ENCODE measurements around the gene ACBD3.

ACBD3 gene

DNA sequence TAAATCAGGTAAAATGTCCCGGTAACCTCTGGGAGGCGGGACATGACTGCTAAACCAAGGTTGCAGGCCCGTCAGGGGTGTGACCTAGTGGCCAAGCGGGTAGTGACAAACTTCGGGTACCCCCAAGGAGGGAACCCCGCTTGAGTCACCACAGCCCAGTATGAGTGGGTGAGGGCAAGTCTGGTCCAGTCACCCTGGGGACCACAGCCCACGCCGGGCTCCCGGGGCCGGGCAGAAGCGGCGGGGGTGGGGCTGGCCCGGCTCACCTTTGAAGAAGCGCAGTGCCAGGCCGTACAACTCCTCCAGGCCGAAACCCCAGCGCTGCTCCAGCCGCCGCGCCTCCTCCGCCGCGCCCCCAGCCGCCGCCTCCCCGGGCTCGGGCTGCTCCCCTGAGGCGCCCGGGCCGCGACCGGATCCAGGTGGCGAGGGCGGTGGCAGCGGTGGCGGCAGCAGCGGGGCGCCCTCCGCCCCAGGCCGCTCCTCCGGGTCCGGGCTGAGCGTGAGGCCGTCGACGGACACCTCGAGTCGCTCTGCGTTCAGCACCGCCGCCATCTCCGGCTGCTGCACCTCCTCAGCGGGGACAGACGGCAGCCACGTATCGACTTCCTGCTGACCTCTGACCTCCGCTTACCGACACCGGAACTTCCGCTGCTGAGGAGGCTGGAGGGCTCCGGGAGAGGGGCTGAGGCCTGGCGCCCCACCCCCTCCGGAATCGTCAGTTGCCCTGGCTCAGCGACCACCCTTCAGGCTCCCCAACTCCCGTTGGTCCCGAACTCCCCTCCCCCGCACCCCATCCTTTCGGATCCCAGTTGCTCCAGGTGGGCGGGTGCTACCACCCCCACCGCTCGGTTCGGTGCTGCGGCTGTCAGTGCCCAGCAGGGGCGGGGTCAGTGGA, at the start of gene ACBD3:
ACBD3 (minus strand) TSS at position 618 of the 895 bp plus-strand sequence; CDS start at position 552, 66 bp downstream.
- TF ChIP-seq Cebpa-rat (IDR thresholded peaks at IDR 0.05) = no peak
- Histone ChIP-seq H3K27me3 (no peaks in the 10 kb centered on the region), H4K20me1 (peaks cover 15 to 51% (median 45%) of the 10 kb centered on the region in 11 experiments; a peak in 19 of 22 replicates), H3K9me3 (replicated peaks in 1 of 11) (no peaks in the 10 kb centered on the region), H3K4me3 (peak within 1 kb of the TSS; percentile 75 to 98 (median 94)), H3K4me2 (peak within 1 kb of the TSS; percentile 91 to 97 (median 95)), H3K4me1 (peaks cover 22 to 49% (median 41%) of the 10 kb centered on the region in 10 experiments), H3K27ac (peak within 1 kb of the TSS; percentile 81 to 92 (median 90)), H3K36me3 (peaks cover 9 to 35% (median 21%) of the 10 kb centered on the region in 11 experiments; a peak in 21 of 22 replicates), H3K9ac (peak within 1 kb of the TSS; percentile 86 to 95 (median 91))

DNA sequence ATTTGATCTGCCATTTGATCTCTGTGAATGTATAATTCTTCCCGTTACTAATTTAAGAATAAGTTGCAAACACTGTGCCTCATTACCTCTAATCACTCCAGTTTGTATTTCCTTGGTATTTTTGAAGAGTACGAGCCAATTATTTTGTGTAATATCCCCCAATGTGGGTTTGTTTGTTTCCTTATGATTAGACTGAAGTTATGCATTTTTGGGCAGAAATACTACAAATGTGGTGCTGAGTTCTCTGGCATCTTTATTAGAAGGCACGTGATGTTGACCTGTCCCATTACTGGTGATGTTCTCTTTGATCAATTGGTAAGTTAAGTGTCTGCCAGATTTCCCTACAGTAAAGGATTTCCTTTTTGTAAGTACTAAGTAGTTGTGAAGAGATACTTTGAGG, 47.3 kb upstream of the ACBD3 start:
- H3K9ac ChIP-seq = no peak overlapping the region
- no peak overlapping the region for H3K27ac ChIP-seq
- H3K27me3 ChIP-seq = no peaks in the 10 kb centered on the region
- H3K4me3 ChIP-seq = no peak overlapping the region
- H3K36me3 ChIP-seq = peaks cover 33 to 98% (median 78%) of the 10 kb centered on the region in 11 experiments; a peak in 21 of 22 replicates
- H4K20me1 ChIP-seq = no peaks in the 10 kb centered on the region
- H3K4me2 ChIP-seq = no peak overlapping the region
- 0 out of 20 replicates have a peak, but pooled peaks cover 0 to 4% (median 0%) of the 10 kb centered on the region in 10 experiments for H3K4me1 ChIP-seq
- TF ChIP-seq Cebpa-rat (IDR thresholded peaks at IDR 0.05) = no peak
- no peaks in the 10 kb centered on the region for H3K9me3 ChIP-seq (replicated peaks in 1 of 11)

DNA sequence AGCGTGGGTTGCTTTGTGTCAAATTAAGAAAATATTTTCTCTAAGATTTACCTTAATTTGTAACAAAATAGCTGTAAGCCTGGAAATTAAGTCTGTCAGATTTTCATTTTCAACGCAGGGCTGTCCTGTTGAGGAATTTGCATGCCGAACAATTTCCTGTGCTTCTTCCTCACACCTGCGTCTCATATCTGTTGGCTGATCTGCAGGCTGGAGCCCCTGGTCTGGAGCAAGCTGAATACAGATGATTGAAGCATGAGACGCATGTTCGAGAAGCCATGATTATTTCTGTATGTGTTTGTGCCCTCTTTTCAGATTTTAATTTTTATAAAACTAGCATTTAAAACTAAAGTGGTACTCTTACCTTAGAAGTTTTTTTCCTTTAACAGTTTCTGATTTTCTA, 46.8 kb upstream of the ACBD3 start:
- no peak overlapping the region for H3K4me2 ChIP-seq
- H3K4me1 ChIP-seq = 0 out of 20 replicates have a peak, but pooled peaks cover 0 to 4% (median 0%) of the 10 kb centered on the region in 10 experiments
- TF ChIP-seq Cebpa-rat (IDR thresholded peaks at IDR 0.05) = no peak
- H3K9me3 ChIP-seq (replicated peaks in 1 of 11) = no peaks in the 10 kb centered on the region
- H4K20me1 ChIP-seq = no peaks in the 10 kb centered on the region
- H3K36me3 ChIP-seq = peaks cover 31 to 98% (median 76%) of the 10 kb centered on the region in 11 experiments; a peak in 21 of 22 replicates
- H3K27me3 ChIP-seq = no peaks in the 10 kb centered on the region
- no peak overlapping the region for H3K9ac ChIP-seq
- no peak overlapping the region for H3K4me3 ChIP-seq
- H3K27ac ChIP-seq = no peak overlapping the region

DNA sequence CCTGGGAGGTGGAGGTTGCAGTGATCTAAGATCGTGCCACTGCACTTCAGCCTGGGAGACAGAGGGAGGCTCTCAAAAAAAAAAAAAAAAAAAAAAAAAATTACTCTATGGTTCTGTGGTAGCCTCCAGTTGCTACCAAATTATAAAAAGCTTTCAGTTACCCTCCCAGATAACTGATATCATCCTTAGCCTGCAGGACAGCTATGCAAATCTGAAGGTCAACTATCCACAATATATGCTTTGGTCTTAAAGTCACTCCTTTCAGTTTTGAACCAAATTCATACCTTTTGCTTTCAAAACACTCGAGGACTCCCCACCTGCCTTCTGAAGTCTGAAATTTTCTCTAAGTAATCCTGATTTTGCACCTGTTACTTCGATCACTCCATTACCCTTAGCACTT, 40.1 kb upstream of the ACBD3 start:
- H3K4me2 ChIP-seq = no peak overlapping the region

DNA sequence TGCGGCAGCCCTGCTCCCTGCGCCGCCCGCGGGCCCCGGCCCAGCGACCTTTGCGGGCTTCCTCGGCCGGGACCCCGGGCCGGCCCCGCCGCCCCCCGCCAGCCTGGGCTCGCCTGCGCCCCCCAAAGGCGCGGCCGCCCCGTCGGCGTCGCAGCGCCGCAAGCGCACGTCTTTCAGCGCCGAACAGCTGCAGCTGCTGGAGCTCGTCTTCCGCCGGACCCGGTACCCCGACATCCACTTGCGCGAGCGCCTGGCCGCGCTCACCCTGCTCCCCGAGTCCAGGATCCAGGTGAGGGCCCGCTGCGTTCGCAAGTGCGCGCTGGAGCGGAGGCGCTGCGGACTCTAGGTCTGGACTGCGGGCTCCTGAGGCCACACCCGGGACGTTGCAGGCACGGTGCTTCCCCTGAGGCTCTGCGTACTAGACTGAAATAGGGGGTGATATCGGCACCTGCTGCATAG, 37.3 kb upstream of the ACBD3 start:
- peaks cover 0 to 12% (median under 1%) of the 10 kb centered on the region in 11 experiments; a peak in 8 of 22 replicates for H3K36me3 ChIP-seq
- peaks cover 0 to 11% (median 10%) of the 10 kb centered on the region in 10 experiments; a peak in 18 of 20 replicates for H3K4me1 ChIP-seq
- no peak for TF ChIP-seq Cebpa-rat (IDR thresholded peaks at IDR 0.05)
- H3K27me3 ChIP-seq = peaks cover 57 to 81% (median 69%) of the 10 kb centered on the region in 11 experiments
- H3K27ac ChIP-seq = no peak overlapping the region
- H3K9me3 ChIP-seq (replicated peaks in 1 of 11) = no peaks in the 10 kb centered on the region
- peaks cover 0 to 29% (median 9%) of the 10 kb centered on the region in 11 experiments; a peak in 8 of 22 replicates for H4K20me1 ChIP-seq
- H3K4me3 ChIP-seq = peak overlapping the region; percentile 47 to 68 (median 56)
- H3K4me2 ChIP-seq = peak overlapping the region; percentile 79 to 96 (median 89)
- H3K9ac ChIP-seq = peak overlapping the region in 7 of 11 experiments; percentile 18 to 58 (median 36); a peak in 10 of 22 replicates

More for the DNA sequence above, 40.1 kb upstream of the ACBD3 start:
- TF ChIP-seq Cebpa-rat (IDR thresholded peaks at IDR 0.05) = no peak
- Histone ChIP-seq H3K36me3 (peaks cover 8 to 33% (median 17%) of the 10 kb centered on the region in 11 experiments; a peak in 19 of 22 replicates), H3K4me3 (no peak overlapping the region), H3K27me3 (peaks cover 45 to 55% (median 50%) of the 10 kb centered on the region in 11 experiments), H4K20me1 (peaks cover 0 to 22% (median 9%) of the 10 kb centered on the region in 11 experiments; a peak in 8 of 22 replicates), H3K4me1 (peaks cover 0 to 11% (median 10%) of the 10 kb centered on the region in 10 experiments; a peak in 18 of 20 replicates), H3K9me3 (replicated peaks in 1 of 11) (no peaks in the 10 kb centered on the region), H3K9ac (no peak overlapping the region), H3K27ac (no peak overlapping the region)

DNA sequence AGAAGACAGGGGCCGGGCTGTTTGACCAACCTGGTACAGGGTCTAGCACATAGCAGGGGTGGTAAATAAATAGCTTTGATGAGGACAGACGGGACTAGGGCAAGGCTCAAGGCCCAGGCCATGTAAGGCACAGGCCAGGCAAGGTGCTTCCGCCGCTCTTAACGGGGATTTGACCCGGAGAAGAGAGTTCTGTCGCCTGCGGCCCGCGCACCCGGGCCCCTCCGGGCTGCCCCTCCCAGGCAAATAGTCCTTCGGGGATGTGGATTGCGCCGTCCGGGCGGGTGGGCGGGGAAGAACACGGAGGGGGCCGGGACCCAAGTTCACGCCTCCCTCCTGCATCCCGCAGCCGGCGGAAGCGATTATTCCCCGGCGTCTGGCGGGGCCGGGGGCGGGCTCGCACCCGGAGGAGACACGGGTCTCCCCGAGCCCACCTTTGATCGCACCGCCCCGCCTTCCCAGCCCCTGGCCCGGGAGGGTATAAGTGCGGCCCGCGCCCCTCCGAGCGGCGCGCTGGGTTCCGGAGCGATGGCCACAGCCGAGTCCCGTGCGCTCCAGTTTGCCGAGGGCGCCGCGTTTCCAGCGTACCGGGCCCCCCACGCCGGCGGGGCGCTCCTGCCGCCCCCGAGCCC, 36.7 kb upstream of the ACBD3 start, which contains the start of gene MIXL1:
MIXL1 (plus strand) TSS at position 508 of the 629 bp plus-strand sequence; CDS start at position 526, 18 bp downstream.
- TF ChIP-seq Cebpa-rat (IDR thresholded peaks at IDR 0.05) = no peak
- Histone ChIP-seq H3K9me3 (replicated peaks in 1 of 11) (no peaks in the 10 kb centered on the region), H3K4me3 (peak within 1 kb of the TSS; percentile 47 to 68 (median 56)), H3K4me2 (peak within 1 kb of the TSS; percentile 79 to 96 (median 89)), H3K4me1 (peaks cover 0 to 11% (median 10%) of the 10 kb centered on the region in 10 experiments; a peak in 18 of 20 replicates), H3K9ac (peak within 1 kb of the TSS in 7 of 11 experiments; percentile 18 to 58 (median 36); a peak in 10 of 22 replicates), H3K36me3 (peaks cover 0 to 12% (median 0%) of the 10 kb centered on the region in 11 experiments; a peak in 4 of 22 replicates), H3K27ac (no peak within 1 kb of the TSS), H4K20me1 (peaks cover 0 to 29% (median 9%) of the 10 kb centered on the region in 11 experiments; a peak in 8 of 22 replicates), H3K27me3 (peaks cover 57 to 86% (median 71%) of the 10 kb centered on the region in 11 experiments)

DNA sequence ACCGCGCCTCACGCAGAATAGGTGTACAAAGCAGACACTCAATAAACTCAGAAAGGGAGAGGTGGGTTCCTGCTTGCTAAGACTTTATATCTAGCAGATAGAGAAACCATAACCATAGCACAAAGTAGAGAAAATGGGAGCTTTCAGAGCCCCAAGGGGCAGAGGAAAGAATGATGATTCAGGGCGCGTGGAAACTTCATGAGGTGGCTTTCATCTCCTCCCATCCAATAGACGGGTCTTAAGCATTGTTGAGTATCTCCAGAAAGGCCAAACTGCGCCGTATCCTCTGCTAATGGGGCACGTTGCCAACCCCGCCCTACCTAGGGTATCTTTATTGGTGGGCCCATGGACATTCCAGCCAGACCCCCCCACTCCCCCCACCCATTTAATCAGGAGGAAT, 36.1 kb upstream of the ACBD3 start:
- H3K4me3 ChIP-seq = no peak overlapping the region
- peaks cover 57 to 90% (median 75%) of the 10 kb centered on the region in 11 experiments for H3K27me3 ChIP-seq
- H3K4me2 ChIP-seq = no peak overlapping the region

DNA sequence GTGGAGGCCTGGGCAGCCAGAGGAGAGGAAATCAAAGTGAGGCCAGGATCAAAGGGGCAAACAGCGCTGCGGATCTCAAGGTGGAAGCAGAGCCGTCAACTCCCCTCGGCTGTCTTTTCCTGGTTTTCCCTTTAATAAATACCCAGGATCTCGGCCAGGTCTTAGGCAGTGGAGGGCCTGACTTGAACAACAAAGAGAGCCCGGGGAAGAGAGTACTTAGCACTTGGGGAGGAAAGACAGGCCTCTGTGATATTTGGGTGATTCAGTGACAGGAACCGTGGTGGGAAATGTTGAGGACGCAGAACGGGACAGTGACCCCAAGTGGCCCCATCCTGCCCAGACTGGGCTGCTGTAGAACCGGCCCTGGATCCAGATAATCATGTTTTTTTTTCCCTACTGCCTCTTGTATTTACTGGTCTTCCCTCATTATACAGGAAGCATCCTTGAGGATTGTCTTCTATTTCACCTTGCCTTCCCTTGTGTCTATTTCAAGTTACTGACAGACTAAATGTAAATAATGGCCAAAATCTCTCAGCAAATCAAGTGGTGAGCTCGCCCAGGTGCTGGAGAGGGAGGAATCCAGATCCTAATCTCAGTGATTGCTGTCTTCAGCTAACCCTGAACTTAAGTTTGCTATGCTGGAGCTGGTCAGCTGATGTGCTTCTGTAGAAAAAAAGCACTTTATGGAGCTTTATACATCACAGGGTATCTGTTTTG, 34.1 kb upstream of the ACBD3 start:
- no peak overlapping the region for H3K9ac ChIP-seq

More for the DNA sequence above, 36.1 kb upstream of the ACBD3 start:
- H4K20me1 ChIP-seq = peaks cover 0 to 29% (median 9%) of the 10 kb centered on the region in 11 experiments; a peak in 8 of 22 replicates
- H3K27ac ChIP-seq = no peak overlapping the region
- H3K4me1 ChIP-seq = peaks cover 0 to 11% (median 10%) of the 10 kb centered on the region in 10 experiments; a peak in 18 of 20 replicates
- H3K9me3 ChIP-seq (replicated peaks in 1 of 11) = no peaks in the 10 kb centered on the region
- peaks cover 0 to 12% (median 0%) of the 10 kb centered on the region in 11 experiments; a peak in 3 of 22 replicates for H3K36me3 ChIP-seq
- TF ChIP-seq Cebpa-rat (IDR thresholded peaks at IDR 0.05) = no peak
- H3K9ac ChIP-seq = no peak overlapping the region

More for the DNA sequence above, 34.1 kb upstream of the ACBD3 start:
- no peaks in the 10 kb centered on the region for H3K9me3 ChIP-seq (replicated peaks in 1 of 11)
- TF ChIP-seq Cebpa-rat (IDR thresholded peaks at IDR 0.05) = no peak
- peaks cover 0 to 9% (median 0%) of the 10 kb centered on the region in 11 experiments; a peak in 1 of 22 replicates for H3K36me3 ChIP-seq
- H3K27ac ChIP-seq = no peak overlapping the region
- H3K27me3 ChIP-seq = peaks cover 55 to 96% (median 84%) of the 10 kb centered on the region in 11 experiments
- peaks cover 0 to 29% (median 9%) of the 10 kb centered on the region in 11 experiments; a peak in 8 of 22 replicates for H4K20me1 ChIP-seq
- H3K4me1 ChIP-seq = peaks cover 0 to 20% (median 16%) of the 10 kb centered on the region in 10 experiments; a peak in 19 of 20 replicates
- no peak overlapping the region for H3K4me2 ChIP-seq
- no peak overlapping the region for H3K4me3 ChIP-seq
